Measurements from ENCODE around the gene FPR1.

The FPR1 gene

DNA sequence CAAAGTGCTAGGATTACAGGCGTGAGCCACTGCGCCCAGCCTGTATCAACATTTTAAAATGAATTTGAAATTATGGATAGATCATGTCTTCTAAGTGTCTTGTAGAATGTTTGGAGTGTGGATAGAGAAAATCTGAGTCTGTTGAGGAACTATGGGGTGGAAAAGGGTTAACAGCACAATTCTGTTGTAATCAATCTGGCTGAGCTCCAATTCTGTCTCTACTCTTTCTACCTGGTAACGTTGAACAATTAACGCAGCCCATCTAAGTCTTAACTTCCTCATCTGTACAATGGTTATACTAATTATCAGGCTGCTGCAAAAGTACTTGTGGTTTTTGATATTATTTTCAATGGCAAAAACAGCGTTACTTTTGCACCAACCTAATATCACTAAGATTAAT lies 13.4 kb upstream of the FPR1 start:
- no peak for TF ChIP-seq NFIC (IDR thresholded peaks at IDR 0.05)
- no peak for TF ChIP-seq EP300 (IDR thresholded peaks at IDR 0.05; ENCODE audit: borderline replicate concordance)
- TF ChIP-seq TEAD4 (IDR thresholded peaks at IDR 0.05) = no peak
- no peak for TF ChIP-seq TAF1 (IDR thresholded peaks at IDR 0.05; ENCODE audit: low read depth)
- TF ChIP-seq CREB1 (IDR thresholded peaks at IDR 0.05; ENCODE audit: low read depth) = no peak
- TF ChIP-seq CEBPB (IDR thresholded peaks at IDR 0.05) = no peak
- no peak for TF ChIP-seq RAD21 (IDR thresholded peaks at IDR 0.05; ENCODE audit: low read depth)
- TF ChIP-seq, protein P1, sequence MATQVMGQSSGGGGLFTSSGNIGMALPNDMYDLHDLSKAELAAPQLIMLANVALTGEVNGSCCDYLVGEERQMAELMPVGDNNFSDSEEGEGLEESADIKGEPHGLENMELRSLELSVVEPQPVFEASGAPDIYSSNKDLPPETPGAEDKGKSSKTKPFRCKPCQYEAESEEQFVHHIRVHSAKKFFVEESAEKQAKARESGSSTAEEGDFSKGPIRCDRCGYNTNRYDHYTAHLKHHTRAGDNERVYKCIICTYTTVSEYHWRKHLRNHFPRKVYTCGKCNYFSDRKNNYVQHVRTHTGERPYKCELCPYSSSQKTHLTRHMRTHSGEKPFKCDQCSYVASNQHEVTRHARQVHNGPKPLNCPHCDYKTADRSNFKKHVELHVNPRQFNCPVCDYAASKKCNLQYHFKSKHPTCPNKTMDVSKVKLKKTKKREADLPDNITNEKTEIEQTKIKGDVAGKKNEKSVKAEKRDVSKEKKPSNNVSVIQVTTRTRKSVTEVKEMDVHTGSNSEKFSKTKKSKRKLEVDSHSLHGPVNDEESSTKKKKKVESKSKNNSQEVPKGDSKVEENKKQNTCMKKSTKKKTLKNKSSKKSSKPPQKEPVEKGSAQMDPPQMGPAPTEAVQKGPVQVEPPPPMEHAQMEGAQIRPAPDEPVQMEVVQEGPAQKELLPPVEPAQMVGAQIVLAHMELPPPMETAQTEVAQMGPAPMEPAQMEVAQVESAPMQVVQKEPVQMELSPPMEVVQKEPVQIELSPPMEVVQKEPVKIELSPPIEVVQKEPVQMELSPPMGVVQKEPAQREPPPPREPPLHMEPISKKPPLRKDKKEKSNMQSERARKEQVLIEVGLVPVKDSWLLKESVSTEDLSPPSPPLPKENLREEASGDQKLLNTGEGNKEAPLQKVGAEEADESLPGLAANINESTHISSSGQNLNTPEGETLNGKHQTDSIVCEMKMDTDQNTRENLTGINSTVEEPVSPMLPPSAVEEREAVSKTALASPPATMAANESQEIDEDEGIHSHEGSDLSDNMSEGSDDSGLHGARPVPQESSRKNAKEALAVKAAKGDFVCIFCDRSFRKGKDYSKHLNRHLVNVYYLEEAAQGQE (IDR thresholded peaks at IDR 0.05; ENCODE audit: low read depth) = no peak
- no peak for TF ChIP-seq TCF12 (IDR thresholded peaks at IDR 0.05; ENCODE audit: low read depth)
- TF ChIP-seq, protein P2, sequence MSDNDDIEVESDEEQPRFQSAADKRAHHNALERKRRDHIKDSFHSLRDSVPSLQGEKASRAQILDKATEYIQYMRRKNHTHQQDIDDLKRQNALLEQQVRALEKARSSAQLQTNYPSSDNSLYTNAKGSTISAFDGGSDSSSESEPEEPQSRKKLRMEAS (IDR thresholded peaks at IDR 0.05) = no peak
- no peak for TF ChIP-seq ZBTB7A (IDR thresholded peaks at IDR 0.05; ENCODE audit: low read depth)
- TF ChIP-seq, protein P3, sequence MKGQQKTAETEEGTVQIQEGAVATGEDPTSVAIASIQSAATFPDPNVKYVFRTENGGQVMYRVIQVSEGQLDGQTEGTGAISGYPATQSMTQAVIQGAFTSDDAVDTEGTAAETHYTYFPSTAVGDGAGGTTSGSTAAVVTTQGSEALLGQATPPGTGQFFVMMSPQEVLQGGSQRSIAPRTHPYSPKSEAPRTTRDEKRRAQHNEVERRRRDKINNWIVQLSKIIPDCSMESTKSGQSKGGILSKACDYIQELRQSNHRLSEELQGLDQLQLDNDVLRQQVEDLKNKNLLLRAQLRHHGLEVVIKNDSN (IDR thresholded peaks at IDR 0.05) = no peak
- TF ChIP-seq FOXM1 (IDR thresholded peaks at IDR 0.05; ENCODE audit: borderline replicate concordance, low read depth) = no peak
- TF ChIP-seq YY1 (IDR thresholded peaks at IDR 0.05; ENCODE audit: low read depth) = no peak
- no peak for TF ChIP-seq EGR1 (IDR thresholded peaks at IDR 0.05)

DNA sequence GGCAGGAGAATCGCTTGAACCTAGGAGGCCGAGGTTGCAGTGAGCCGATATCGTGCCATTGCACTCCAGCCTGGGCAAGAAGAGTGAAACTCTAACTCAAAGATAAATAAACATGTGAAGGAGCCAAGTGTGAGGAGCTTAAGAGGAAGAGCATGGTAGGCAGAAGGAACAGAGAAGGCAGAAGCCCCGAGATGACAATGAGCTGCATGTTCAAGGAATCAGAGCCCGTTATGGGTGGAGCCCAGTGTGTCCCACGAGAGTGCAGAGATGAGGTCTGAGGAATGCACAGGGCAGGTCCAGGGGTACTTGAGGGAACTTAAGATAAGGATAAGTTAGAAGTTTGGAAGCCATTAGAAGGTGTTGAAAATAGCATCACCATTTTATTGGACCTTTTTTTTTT lies 10.0 kb upstream of the FPR1 start:
- TF ChIP-seq CREB1 (IDR thresholded peaks at IDR 0.05; ENCODE audit: low read depth) (no peak), TCF12 (IDR thresholded peaks at IDR 0.05; ENCODE audit: low read depth) (no peak), TEAD4 (IDR thresholded peaks at IDR 0.05) (no peak), RAD21 (IDR thresholded peaks at IDR 0.05; ENCODE audit: low read depth) (no peak), NFIC (IDR thresholded peaks at IDR 0.05) (no peak), CEBPB (IDR thresholded peaks at IDR 0.05) (no peak), TAF1 (IDR thresholded peaks at IDR 0.05; ENCODE audit: low read depth) (no peak), ZBTB7A (IDR thresholded peaks at IDR 0.05; ENCODE audit: low read depth) (no peak), EGR1 (IDR thresholded peaks at IDR 0.05) (no peak)
- TF ChIP-seq, protein P3 (IDR thresholded peaks at IDR 0.05) = no peak

DNA sequence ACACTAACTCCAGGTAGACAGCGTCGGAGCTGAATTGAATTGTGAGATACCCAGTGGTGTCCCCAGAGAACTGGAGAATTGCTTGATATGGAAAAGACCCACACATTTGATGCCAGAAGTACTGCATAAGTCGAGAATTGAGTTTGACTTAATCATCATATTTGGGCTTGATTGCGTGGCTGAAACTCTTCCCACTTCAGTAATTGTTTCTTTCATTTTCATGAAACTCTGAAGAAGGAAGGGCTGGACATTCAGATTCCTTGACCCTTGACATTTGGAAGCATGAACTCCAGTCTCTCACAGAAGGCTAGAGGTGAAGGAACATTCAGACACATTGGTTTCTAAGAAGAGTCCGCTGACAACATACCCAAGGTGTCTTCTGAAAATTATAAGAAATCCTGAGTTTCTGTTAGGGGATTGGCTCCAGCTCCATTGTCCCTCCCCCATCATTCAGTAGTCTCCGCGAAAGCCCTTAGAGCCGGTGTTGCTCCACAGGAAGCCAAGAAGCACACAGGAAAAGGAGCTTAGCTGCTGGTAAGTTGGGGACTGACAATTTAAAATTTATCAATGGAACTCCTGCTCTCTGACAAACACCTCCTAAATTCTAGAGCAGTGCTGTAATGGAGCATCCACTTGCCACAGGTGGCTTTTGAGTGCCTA lies 9.1 kb upstream of the FPR1 start, which contains the start of gene FPR2:
FPR2 (plus strand) TSS at position 484 of the 660 bp plus-strand sequence. CDS start 7,479 bp downstream, outside the sequence.
- TF ChIP-seq YY1 (IDR thresholded peaks at IDR 0.05; ENCODE audit: low read depth) = no peak
- TF ChIP-seq, protein P1 (IDR thresholded peaks at IDR 0.05; ENCODE audit: low read depth) = no peak
- TF ChIP-seq CEBPB (IDR thresholded peaks at IDR 0.05) = no peak
- TF ChIP-seq TEAD4 (IDR thresholded peaks at IDR 0.05) = no peak
- TF ChIP-seq TAF1 (IDR thresholded peaks at IDR 0.05; ENCODE audit: low read depth) = no peak
- TF ChIP-seq, protein P2 (IDR thresholded peaks at IDR 0.05) = no peak
- no peak for TF ChIP-seq TCF12 (IDR thresholded peaks at IDR 0.05; ENCODE audit: low read depth)
- no peak for TF ChIP-seq ZBTB7A (IDR thresholded peaks at IDR 0.05; ENCODE audit: low read depth)
- TF ChIP-seq, protein P3 (IDR thresholded peaks at IDR 0.05) = no peak
- TF ChIP-seq CREB1 (IDR thresholded peaks at IDR 0.05; ENCODE audit: low read depth) = no peak
- no peak for TF ChIP-seq EP300 (IDR thresholded peaks at IDR 0.05; ENCODE audit: borderline replicate concordance)
- TF ChIP-seq FOXM1 (IDR thresholded peaks at IDR 0.05; ENCODE audit: borderline replicate concordance, low read depth) = no peak
- TF ChIP-seq EGR1 (IDR thresholded peaks at IDR 0.05) = no peak
- TF ChIP-seq RAD21 (IDR thresholded peaks at IDR 0.05; ENCODE audit: low read depth) = no peak
- no peak for TF ChIP-seq NFIC (IDR thresholded peaks at IDR 0.05)

DNA sequence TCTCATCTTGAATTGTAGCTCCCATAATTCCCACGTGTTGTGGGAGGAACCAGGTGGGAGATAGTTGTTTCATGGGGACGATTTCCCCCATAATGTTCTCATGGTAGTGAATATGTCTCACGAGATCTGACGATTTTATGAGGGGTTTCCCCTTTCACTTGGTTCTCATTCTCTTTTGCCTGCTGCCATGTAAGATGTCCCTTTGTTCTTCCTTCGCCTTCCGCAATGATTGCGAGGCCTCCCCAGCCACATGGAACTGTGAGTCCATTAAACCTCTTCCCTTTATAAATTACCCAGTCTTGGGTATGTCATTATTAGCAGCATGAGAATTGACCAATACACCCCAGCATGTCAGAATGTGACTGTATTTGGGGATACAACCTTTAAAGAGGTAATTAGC lies 3.9 kb upstream of the FPR1 start:
- no peak for TF ChIP-seq EP300 (IDR thresholded peaks at IDR 0.05; ENCODE audit: borderline replicate concordance)
- no peak for TF ChIP-seq NFIC (IDR thresholded peaks at IDR 0.05)
- TF ChIP-seq FOXM1 (IDR thresholded peaks at IDR 0.05; ENCODE audit: borderline replicate concordance, low read depth) = no peak
- no peak for TF ChIP-seq TCF12 (IDR thresholded peaks at IDR 0.05; ENCODE audit: low read depth)
- TF ChIP-seq CREB1 (IDR thresholded peaks at IDR 0.05; ENCODE audit: low read depth) = no peak
- TF ChIP-seq RAD21 (IDR thresholded peaks at IDR 0.05; ENCODE audit: low read depth) = no peak
- TF ChIP-seq EGR1 (IDR thresholded peaks at IDR 0.05) = no peak

DNA sequence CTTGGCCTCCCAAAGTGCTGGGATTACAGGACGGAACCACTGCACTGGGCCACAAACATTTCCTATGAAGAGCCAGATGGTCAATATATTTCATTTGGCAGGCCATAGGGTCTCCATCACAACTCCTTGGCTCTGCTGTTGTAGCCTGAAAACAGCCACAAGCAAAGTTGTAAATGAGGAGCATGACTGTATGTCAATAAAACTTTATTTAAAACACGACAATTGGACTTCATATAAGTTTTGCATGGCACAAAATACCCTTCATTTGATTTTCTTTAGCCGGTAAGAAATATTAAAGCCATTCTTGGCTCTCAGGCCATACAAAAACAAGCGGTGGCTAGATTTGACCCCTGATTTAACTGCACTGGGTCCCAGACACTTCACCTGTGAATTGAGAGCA lies 3.1 kb upstream of the FPR1 start:
- TF ChIP-seq RAD21 (IDR thresholded peaks at IDR 0.05; ENCODE audit: low read depth) = no peak

Measured in Ishikawa (cell line).